HepG2 (cell line): ENCODE data around the gene CHRNB1. TPM values are rescaled to one million over a fixed set of nuclear protein-coding genes. Genes with fewer than 3 reads are reported as not detected.
A peak's percentile ranks its signal among the peaks of the same experiment; 100 is the strongest.

ENCODE experiments used
- ATM ChIP-seq: fragments of 450-650 bp; IDR thresholded peaks from 2 replicates; pipeline ENCODE4 v1.7.1; 2017; ENCODE audit warnings: mild to moderate bottlenecking, borderline replicate concordance
- CENPX ChIP-seq: sonication (generic); formaldehyde crosslinking; IDR thresholded peaks from 2 replicates; pipeline ENCODE4 v1.9.0; 2021; ENCODE audit warnings: mild to moderate bottlenecking, missing genetic modification reagents, moderate library complexity
- CREB1 ChIP-seq, 2 experiments: fragments of 450-650 bp in 1 of 2; IDR thresholded peaks; 2 replicates each; pipeline ENCODE4 v1.6.1; 2016 to 2017; ENCODE audit warnings: control low read depth in 1 of 2, mild to moderate bottlenecking in 1 of 2, missing compliant biosample characterization in 1 of 2, missing genetic modification characterization in 1 of 2
- FUBP1 ChIP-seq: sonication (generic); formaldehyde crosslinking; IDR thresholded peaks from 2 replicates; pipeline ENCODE4 v1.5.1; 2020; ENCODE audit warnings: missing genetic modification reagents, mild to moderate bottlenecking, borderline replicate concordance
- GRHL1 ChIP-seq: sonication (generic); formaldehyde crosslinking; conservative IDR thresholded peaks from 2 replicates; pipeline ENCODE4 v1.8.0; 2022; ENCODE audit warnings: missing genetic modification reagents
- HIC2 ChIP-seq: sonication (generic); formaldehyde crosslinking; IDR thresholded peaks from 2 replicates; pipeline ENCODE4 v1.9.0; 2022; ENCODE audit warnings: low read depth, missing genetic modification reagents
- KLF12 ChIP-seq: sonication (generic); formaldehyde crosslinking; IDR thresholded peaks from 2 replicates; pipeline ENCODE4 v1.4.0; 2020; ENCODE audit warnings: missing genetic modification reagents, borderline replicate concordance
- NCOA2 ChIP-seq: sonication (generic); formaldehyde crosslinking; IDR thresholded peaks from 2 replicates; pipeline ENCODE4 v1.8.0; 2022; ENCODE audit warnings: inconsistent platforms
- PITX1 ChIP-seq: sonication (generic); formaldehyde crosslinking; IDR thresholded peaks from 2 replicates; pipeline ENCODE4 v1.5.1; 2020; ENCODE audit warnings: mild to moderate bottlenecking, missing genetic modification reagents
- POGK ChIP-seq: sonication (generic); formaldehyde crosslinking; conservative IDR thresholded peaks from 2 replicates; pipeline ENCODE4 v1.8.0; 2022; ENCODE audit warnings: mild to moderate bottlenecking, moderate library complexity, missing genetic modification reagents
- RAD21 ChIP-seq: fragments of 450-650 bp; formaldehyde crosslinking; IDR thresholded peaks from 2 replicates; pipeline ENCODE4 v1.5.0; 2020; ENCODE audit warnings: mild to moderate bottlenecking
- TBL1XR1 ChIP-seq: fragments of 150-350 bp; IDR thresholded peaks from 2 replicates; pipeline ENCODE4 v1.6.1; 2014; ENCODE audit warnings: borderline replicate concordance, low read length; ENCODE audit not compliant: partially characterized antibody
- ZNF446 ChIP-seq: sonication (generic); formaldehyde crosslinking; IDR thresholded peaks from 2 replicates; pipeline ENCODE4 v1.5.0; 2020; ENCODE audit warnings: mild to moderate bottlenecking, missing genetic modification reagents
- ZNF512B ChIP-seq: sonication (generic); formaldehyde crosslinking; IDR thresholded peaks from 2 replicates; pipeline ENCODE4 v1.5.1; 2020; ENCODE audit warnings: missing genetic modification reagents, mild to moderate bottlenecking, borderline replicate concordance
- polyA plus RNA-seq, 8 experiments: library from polyadenylated mRNA; depleted of rRNA in 3 of 8; stranded (reverse) in 7 of 8; unstranded in 1 of 8; fragments of >200 nt; fragmentation: Illumina TruSeq in 4 of 8; extraction: Trizol in 4 of 8; gene quantifications; 2 replicates each; pipeline versions ENCODE4 v1.2.1 to v1.2.3, GENCODE V29; 2011 to 2016; ENCODE audit warnings: low read depth in 4 of 8, missing spikeins in 1 of 8, mixed read lengths in 1 of 8; ENCODE audit not compliant: insufficient read depth in 1 of 8
- total RNA-seq, 5 experiments: library from RNA; depleted of rRNA; stranded (reverse); fragments of >200 nt; fragmentation: Illumina TruSeq; extraction: Trizol; gene quantifications; 2 replicates each; pipeline ENCODE4 v1.2.3, GENCODE V29; 2016; ENCODE audit warnings: low read depth in 1 of 5

Gene CHRNB1
- total and polyA plus RNA-seq, 2 of the 13 experiments (the other 11 are each of a cell fraction or from before 2014, with no cell fraction given) = 5.4 to 33.7 TPM

GRCh38 chr17:7444682-7445618, at the start of gene CHRNB1 (continued):
- peak; percentile 69; the same call in 1 of the 2 replicates for TF ChIP-seq POGK (CRISPR knock-in tag)
- peak; percentile 48 for TF ChIP-seq TBL1XR1
- TF ChIP-seq CENPX (CRISPR knock-in tag) = no peak
- TF ChIP-seq ATM = no peak
- TF ChIP-seq FUBP1 (CRISPR knock-in tag) = no peak
- TF ChIP-seq CREB1 (IDR thresholded peaks at IDR 0.05) = no peak
- no peak for TF ChIP-seq CREB1 (CRISPR knock-in tag; IDR thresholded peaks at IDR 0.05)
- TF ChIP-seq RAD21 (CRISPR knock-in tag) = peak; percentile 43; the same call in 1 of the 2 replicates
- 0 out of 2 replicates have a peak, but pooled peaks have one; percentile 9 for TF ChIP-seq PITX1 (CRISPR knock-in tag)
- no peak for TF ChIP-seq ZNF512B (CRISPR knock-in tag)
- TF ChIP-seq NCOA2 = 0 out of 2 replicates have a peak, but pooled peaks have one; percentile 18
- no peak for TF ChIP-seq KLF12 (CRISPR knock-in tag)
- no peak for TF ChIP-seq GRHL1
- TF ChIP-seq HIC2 (CRISPR knock-in tag) = peak; percentile 73; the same call in 1 of the 2 replicates
- TF ChIP-seq ZNF446 (CRISPR knock-in tag) = no peak
